Measurements from ENCODE around the gene TPPP. TPM values are rescaled to one million over a fixed set of nuclear protein-coding genes. Genes with fewer than 3 reads are reported as not detected.
"Not testable (repeated sequence)": the region's sequence is repeated elsewhere in the genome, so short reads cannot be mapped to it uniquely, and the experiment has no call there.

The TPPP gene
- total RNA-seq, 1 experiment from 2014 or later = 0.31 TPM

GRCh38 chr5:708848-709517 is 15.8 kb upstream of the TPPP start:
- DNase-seq; H3K27me3 ChIP-seq (ENCODE audit: control insufficient read depth, insufficient read depth, low read length): not testable (repeated sequence)

GRCh38 chr5:708374-708773 is 15.2 kb upstream of the TPPP start:
- not testable (repeated sequence) for H3K27me3 ChIP-seq (ENCODE audit: control insufficient read depth, insufficient read depth, low read length); H3K4me3 ChIP-seq (ENCODE audit: insufficient read depth, low read depth, low read length); H3K36me3 ChIP-seq (replicated peaks; ENCODE audit: control insufficient read depth, insufficient read depth, low read length); DNase-seq

More at GRCh38 chr5:708848-709517, 15.8 kb upstream of the TPPP start:
- H3K4me3 ChIP-seq (ENCODE audit: insufficient read depth, low read depth, low read length); H3K36me3 ChIP-seq (replicated peaks; ENCODE audit: control insufficient read depth, insufficient read depth, low read length): not testable (repeated sequence)

- not testable (repeated sequence) for H3K27me3 ChIP-seq (ENCODE audit: control insufficient read depth, insufficient read depth, low read length); H3K36me3 ChIP-seq (replicated peaks; ENCODE audit: control insufficient read depth, insufficient read depth, low read length); H3K4me3 ChIP-seq (ENCODE audit: insufficient read depth, low read depth, low read length); DNase-seq
These were observed 13.0 kb upstream of the TPPP start for GRCh38 chr5:706127-706526.

- H3K27me3 ChIP-seq (ENCODE audit: control insufficient read depth, insufficient read depth, low read length) = peaks cover 13% of the 10 kb centered on the region
- not testable (repeated sequence) for H3K4me3 ChIP-seq (ENCODE audit: insufficient read depth, low read depth, low read length); H3K36me3 ChIP-seq (replicated peaks; ENCODE audit: control insufficient read depth, insufficient read depth, low read length)
- peak; percentile 6 for DNase-seq
These were observed 3.9 kb upstream of the TPPP start for GRCh38 chr5:696753-697702.

GRCh38 chr5:696191-696590 is 3.0 kb upstream of the TPPP start:
- not testable (repeated sequence) for H3K36me3 ChIP-seq (replicated peaks; ENCODE audit: control insufficient read depth, insufficient read depth, low read length); DNase-seq; H3K4me3 ChIP-seq (ENCODE audit: insufficient read depth, low read depth, low read length)
- H3K27me3 ChIP-seq (ENCODE audit: control insufficient read depth, insufficient read depth, low read length) = peaks cover 13% of the 10 kb centered on the region

GRCh38 chr5:695475-695874 is 2.3 kb upstream of the TPPP start:
- peaks cover 13% of the 10 kb centered on the region for H3K27me3 ChIP-seq (ENCODE audit: control insufficient read depth, insufficient read depth, low read length)
- not testable (repeated sequence) for H3K4me3 ChIP-seq (ENCODE audit: insufficient read depth, low read depth, low read length); DNase-seq; H3K36me3 ChIP-seq (replicated peaks; ENCODE audit: control insufficient read depth, insufficient read depth, low read length)

GRCh38 chr5:694042-694431 is 885 bp upstream of the TPPP start:
- H3K4me3 ChIP-seq (ENCODE audit: insufficient read depth, low read depth, low read length); H3K36me3 ChIP-seq (replicated peaks; ENCODE audit: control insufficient read depth, insufficient read depth, low read length): not testable (repeated sequence)
- DNase-seq = peak; percentile 38

GRCh38 chr5:692529-693041 is 567 bp downstream of the TPPP start:
- not testable (repeated sequence) for H3K36me3 ChIP-seq (replicated peaks; ENCODE audit: control insufficient read depth, insufficient read depth, low read length)
- Histone ChIP-seq H3K27me3 (ENCODE audit: control insufficient read depth, insufficient read depth, low read length) (peaks cover 11% of the 10 kb centered on the region), H3K4me3 (ENCODE audit: insufficient read depth, low read depth, low read length) (peak overlapping the region; percentile 23)
- DNase-seq = peak; percentile 56

More at GRCh38 chr5:694042-694431, 885 bp upstream of the TPPP start:
- peaks cover 13% of the 10 kb centered on the region for H3K27me3 ChIP-seq (ENCODE audit: control insufficient read depth, insufficient read depth, low read length)

GRCh38 chr5:691817-692528 is 1.2 kb downstream of the TPPP start:
- H3K4me3 ChIP-seq (ENCODE audit: insufficient read depth, low read depth, low read length) = no peak overlapping the region
- no peaks in the 10 kb centered on the region for H3K36me3 ChIP-seq (replicated peaks; ENCODE audit: control insufficient read depth, insufficient read depth, low read length)
- DNase-seq = peak; percentile 9
- peaks cover 11% of the 10 kb centered on the region for H3K27me3 ChIP-seq (ENCODE audit: control insufficient read depth, insufficient read depth, low read length)

GRCh38 chr5:691049-691448 is 2.1 kb downstream of the TPPP start:
- peaks cover 11% of the 10 kb centered on the region for H3K27me3 ChIP-seq (ENCODE audit: control insufficient read depth, insufficient read depth, low read length)
- DNase-seq; H3K36me3 ChIP-seq (replicated peaks; ENCODE audit: control insufficient read depth, insufficient read depth, low read length); H3K4me3 ChIP-seq (ENCODE audit: insufficient read depth, low read depth, low read length): not testable (repeated sequence)

GRCh38 chr5:690293-690692 is 2.9 kb downstream of the TPPP start:
- not testable (repeated sequence) for H3K4me3 ChIP-seq (ENCODE audit: insufficient read depth, low read depth, low read length); H3K36me3 ChIP-seq (replicated peaks; ENCODE audit: control insufficient read depth, insufficient read depth, low read length); DNase-seq
- peaks cover 11% of the 10 kb centered on the region for H3K27me3 ChIP-seq (ENCODE audit: control insufficient read depth, insufficient read depth, low read length)

- not testable (repeated sequence) for H3K36me3 ChIP-seq (replicated peaks; ENCODE audit: control insufficient read depth, insufficient read depth, low read length)
These were observed 4.7 kb downstream of the TPPP start for GRCh38 chr5:688348-689010.

GRCh38 chr5:686936-687335 is 6.2 kb downstream of the TPPP start:
- not testable (repeated sequence) for DNase-seq; H3K36me3 ChIP-seq (replicated peaks; ENCODE audit: control insufficient read depth, insufficient read depth, low read length); H3K27me3 ChIP-seq (ENCODE audit: control insufficient read depth, insufficient read depth, low read length); H3K4me3 ChIP-seq (ENCODE audit: insufficient read depth, low read depth, low read length)

More at GRCh38 chr5:688348-689010, 4.7 kb downstream of the TPPP start:
- not testable (repeated sequence) for H3K27me3 ChIP-seq (ENCODE audit: control insufficient read depth, insufficient read depth, low read length); H3K4me3 ChIP-seq (ENCODE audit: insufficient read depth, low read depth, low read length)
- DNase-seq = peak; percentile 20

- not testable (repeated sequence) for H3K4me3 ChIP-seq (ENCODE audit: insufficient read depth, low read depth, low read length); H3K27me3 ChIP-seq (ENCODE audit: control insufficient read depth, insufficient read depth, low read length); H3K36me3 ChIP-seq (replicated peaks; ENCODE audit: control insufficient read depth, insufficient read depth, low read length); DNase-seq
These were observed 7.0 kb downstream of the TPPP start for GRCh38 chr5:686172-686523.

Measured in H7 (cell line).